Endothelial cell of hepatic sinusoid (primary cell): ENCODE measurements around the gene KNOP1.
"Not testable (repeated sequence)": the region's sequence is repeated elsewhere in the genome, so short reads cannot be mapped to it uniquely, and the experiment has no call there.

Experiments
- in situ Hi-C: cut with HindIII; loops from 2 replicates; pipeline ENCODE4 v1.10.0; 2017; ENCODE audit warnings: low sequenced_read_pairs

The KNOP1 gene

GRCh38 chr16:19688396-19689024, 29.5 kb downstream of the KNOP1 start:
- in situ Hi-C loops, result no loop called here

- in situ Hi-C loops, result no loop called here
These were observed 30.7 kb downstream of the KNOP1 start for GRCh38 chr16:19687279-19687678.

GRCh38 chr16:19685176-19685575, 32.9 kb downstream of the KNOP1 start:
- in situ Hi-C loops, result no loop called here

- in situ Hi-C loops, result no loop called here
These were observed 34.4 kb downstream of the KNOP1 start for GRCh38 chr16:19683453-19684236.

GRCh38 chr16:19681637-19682036, 36.4 kb downstream of the KNOP1 start:
- in situ Hi-C loops, result no loop called here

- in situ Hi-C loops, result no loop called here
These were observed 37.1 kb downstream of the KNOP1 start for GRCh38 chr16:19680881-19681340.

- in situ Hi-C loops, result not testable (repeated sequence)
These were observed 38.7 kb downstream of the KNOP1 start for GRCh38 chr16:19679281-19679680.

GRCh38 chr16:19678804-19679203, 39.2 kb downstream of the KNOP1 start:
- in situ Hi-C loops, result no loop called here

GRCh38 chr16:19677402-19677801, 40.6 kb downstream of the KNOP1 start:
- in situ Hi-C loops, result no loop called here

GRCh38 chr16:19674485-19674884, 43.5 kb downstream of the KNOP1 start:
- in situ Hi-C loops, result loop anchor here (5.0 kb wide), 1 partner anchor 87 kb away; no protein-coding TSS in a partner anchor

- in situ Hi-C loops, result loop anchor here (5.0 kb wide), 1 partner anchor 85 kb away; no protein-coding TSS in a partner anchor
These were observed 45.6 kb downstream of the KNOP1 start for GRCh38 chr16:19672378-19672777.

GRCh38 chr16:19666477-19666876, 51.5 kb downstream of the KNOP1 start:
- in situ Hi-C loops, result no loop called here

- in situ Hi-C loops, result not testable (repeated sequence)
These were observed 52.7 kb downstream of the KNOP1 start for GRCh38 chr16:19665313-19665712.

- in situ Hi-C loops, result loop anchor here (5.0 kb wide), 1 partner anchor 83 kb away; no protein-coding TSS in a partner anchor
These were observed 53.9 kb downstream of the KNOP1 start for GRCh38 chr16:19664166-19664565.

- in situ Hi-C loops, result loop anchor here (5.0 kb wide), 1 partner anchor 85 kb away; no protein-coding TSS in a partner anchor
These were observed 55.7 kb downstream of the KNOP1 start for GRCh38 chr16:19662351-19662750.

- in situ Hi-C loops, result loop anchor here (5.0 kb wide), 1 partner anchor 87 kb away; no protein-coding TSS in a partner anchor
These were observed 57.6 kb downstream of the KNOP1 start for GRCh38 chr16:19660432-19660831.

- in situ Hi-C loops, result no loop called here
These were observed 58.5 kb downstream of the KNOP1 start for GRCh38 chr16:19659554-19659953.

GRCh38 chr16:19657831-19658230, 60.2 kb downstream of the KNOP1 start:
- in situ Hi-C loops, result no loop called here

GRCh38 chr16:19655242-19655777, 62.7 kb downstream of the KNOP1 start:
- in situ Hi-C loops, result no loop called here

- in situ Hi-C loops, result no loop called here
These were observed 63.9 kb downstream of the KNOP1 start for GRCh38 chr16:19654147-19654546.
